Loucy (cell line): ENCODE data around the gene NDST1.

ENCODE experiments used
- EZH2phosphoT487 ChIP-seq: fragments of 200-600 bp; IDR thresholded peaks from 2 replicates; pipeline ENCODE4 v1.6.1; 2018; ENCODE audit warnings: antibody characterized with exemption, mild to moderate bottlenecking, moderate library complexity, borderline replicate concordance
- TF ChIP-seq, protein P1 (sequence below): fragments of 200-600 bp; sonication (generic); conservative IDR thresholded peaks from 2 replicates; pipeline ENCODE4 v1.5.1; 2014; ENCODE audit warnings: mild to moderate bottlenecking, antibody characterized with exemption, low read length

DNA sequence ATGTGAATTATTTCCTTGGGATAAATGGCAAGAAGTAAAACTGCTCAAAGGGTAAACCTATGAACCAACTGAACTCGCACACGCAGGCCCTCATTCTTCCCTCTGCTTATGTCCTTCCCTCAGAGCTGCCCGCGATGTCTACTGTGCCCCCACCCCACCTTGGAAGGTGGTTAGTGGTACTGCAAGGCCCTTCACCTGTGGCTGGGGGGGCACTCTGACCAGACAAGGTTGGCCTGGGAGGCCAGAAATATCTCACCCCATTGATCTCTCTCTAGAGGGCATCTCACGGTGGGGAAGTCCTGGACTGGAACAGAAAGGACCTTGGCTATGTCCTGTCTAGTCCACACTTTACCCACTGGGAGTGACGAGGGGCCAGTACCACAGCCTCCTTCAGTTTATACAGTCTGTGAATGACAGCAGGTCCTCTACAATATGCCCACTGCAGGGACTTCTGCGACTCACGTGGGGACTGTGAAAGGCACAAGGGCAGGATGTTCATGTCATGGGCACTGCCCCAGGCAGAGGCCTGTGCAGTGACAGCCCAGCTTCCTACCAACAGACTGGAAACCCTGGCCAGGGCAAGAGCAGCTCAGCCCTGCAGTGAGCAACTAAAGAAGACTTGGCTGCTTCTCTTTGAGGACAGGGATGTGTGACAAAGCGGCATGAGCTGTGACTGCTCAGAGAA, 75.8 kb downstream of the NDST1 start:
- TF ChIP-seq, protein P1, sequence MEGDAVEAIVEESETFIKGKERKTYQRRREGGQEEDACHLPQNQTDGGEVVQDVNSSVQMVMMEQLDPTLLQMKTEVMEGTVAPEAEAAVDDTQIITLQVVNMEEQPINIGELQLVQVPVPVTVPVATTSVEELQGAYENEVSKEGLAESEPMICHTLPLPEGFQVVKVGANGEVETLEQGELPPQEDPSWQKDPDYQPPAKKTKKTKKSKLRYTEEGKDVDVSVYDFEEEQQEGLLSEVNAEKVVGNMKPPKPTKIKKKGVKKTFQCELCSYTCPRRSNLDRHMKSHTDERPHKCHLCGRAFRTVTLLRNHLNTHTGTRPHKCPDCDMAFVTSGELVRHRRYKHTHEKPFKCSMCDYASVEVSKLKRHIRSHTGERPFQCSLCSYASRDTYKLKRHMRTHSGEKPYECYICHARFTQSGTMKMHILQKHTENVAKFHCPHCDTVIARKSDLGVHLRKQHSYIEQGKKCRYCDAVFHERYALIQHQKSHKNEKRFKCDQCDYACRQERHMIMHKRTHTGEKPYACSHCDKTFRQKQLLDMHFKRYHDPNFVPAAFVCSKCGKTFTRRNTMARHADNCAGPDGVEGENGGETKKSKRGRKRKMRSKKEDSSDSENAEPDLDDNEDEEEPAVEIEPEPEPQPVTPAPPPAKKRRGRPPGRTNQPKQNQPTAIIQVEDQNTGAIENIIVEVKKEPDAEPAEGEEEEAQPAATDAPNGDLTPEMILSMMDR = no peak
- no peak for TF ChIP-seq EZH2phosphoT487
